NCI-H69 (cell line): ENCODE results near the gene RGS1.

Source experiments
- DNase-seq: peaks from one replicate; lab custom pipeline; 2025; lab: John Stamatoyannopoulos, UW

The RGS1 gene

GRCh38 chr1:192581131-192581927 lies 5.8 kb downstream of the RGS1 start:
- DNase-seq = no peak

DNA sequence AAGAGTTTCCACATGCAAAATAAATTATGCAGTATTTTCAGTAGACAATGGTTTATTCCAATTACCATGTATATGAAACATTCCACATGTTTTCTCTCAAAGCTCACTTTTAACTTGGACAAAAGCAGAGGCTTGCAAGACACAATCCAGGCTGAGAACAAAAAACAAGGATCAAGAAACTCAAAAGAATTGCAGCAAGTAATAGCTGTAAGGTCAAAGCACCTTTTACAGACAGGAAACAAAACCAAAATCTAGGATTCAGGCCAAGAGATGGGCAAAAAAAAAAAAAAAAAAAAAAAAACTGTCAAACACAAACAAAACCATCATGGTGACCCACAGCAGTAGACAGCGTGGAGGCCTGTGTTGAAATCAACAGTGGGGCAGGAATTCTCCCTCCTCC lies 9.3 kb downstream of the RGS1 start:
- DNase-seq = no peak

DNA sequence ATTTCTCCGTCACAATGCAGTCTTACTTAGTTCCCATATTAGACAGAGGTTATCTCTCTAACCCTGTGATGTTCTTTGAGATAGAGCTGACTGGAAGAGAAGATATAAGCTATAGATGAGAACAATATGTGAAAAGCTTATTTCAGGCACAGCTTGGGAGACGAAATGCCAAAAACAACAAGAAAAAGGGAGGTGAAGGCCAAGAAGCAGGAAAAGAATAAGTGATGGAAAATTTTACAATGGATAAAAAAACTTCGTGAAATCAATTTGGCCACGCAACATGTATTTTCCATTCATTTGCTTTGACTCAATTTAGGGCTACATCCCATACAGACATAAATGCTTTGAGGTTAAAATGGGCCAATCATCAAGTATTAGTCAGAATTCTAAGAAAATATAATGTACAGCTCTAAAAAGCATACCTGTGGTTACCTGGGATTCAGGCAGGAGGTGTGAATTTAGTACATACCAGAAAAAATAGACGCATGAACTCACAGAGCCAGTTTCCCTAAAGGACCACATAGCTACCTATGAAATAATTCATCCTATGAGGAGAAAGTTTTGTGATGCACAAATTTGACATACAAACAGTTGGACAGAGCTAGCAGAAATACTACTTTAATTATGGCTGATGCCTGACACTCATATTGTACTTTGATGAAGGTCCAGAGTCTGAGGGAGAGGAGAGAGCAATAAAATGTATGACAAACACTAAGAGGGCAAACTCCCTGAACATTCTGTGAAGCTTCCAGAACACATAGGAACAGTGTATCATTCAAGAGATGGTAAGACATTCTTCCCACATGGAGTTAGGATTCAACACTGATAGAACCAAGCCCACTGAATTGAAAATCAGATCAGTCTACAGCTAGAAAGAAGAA lies 12.1 kb downstream of the RGS1 start:
- no peak for DNase-seq

GRCh38 chr1:192588546-192588945 lies 13.0 kb downstream of the RGS1 start:
- no peak for DNase-seq

- DNase-seq = no peak
These were observed 14.2 kb downstream of the RGS1 start for GRCh38 chr1:192589813-192590212.

DNA sequence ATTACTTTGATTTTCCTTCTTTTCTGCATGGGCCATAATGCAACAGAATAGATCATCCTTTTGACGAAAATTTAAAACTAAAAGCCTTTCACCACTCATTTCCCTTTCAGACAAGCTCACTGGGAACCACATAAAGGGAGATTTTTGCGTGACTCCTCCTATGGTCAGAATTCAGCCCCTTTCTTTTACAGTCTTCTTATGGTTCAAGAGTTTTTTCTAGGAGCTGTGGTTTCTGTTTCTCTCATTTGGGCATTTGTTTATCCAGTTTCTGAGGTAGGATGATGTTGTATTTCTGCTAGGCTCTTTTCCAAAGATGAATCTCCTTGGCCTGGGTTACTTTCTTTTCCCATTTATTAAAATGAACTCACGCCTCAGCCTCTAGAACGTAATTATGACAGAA lies 16.9 kb downstream of the RGS1 start:
- no peak for DNase-seq

DNA sequence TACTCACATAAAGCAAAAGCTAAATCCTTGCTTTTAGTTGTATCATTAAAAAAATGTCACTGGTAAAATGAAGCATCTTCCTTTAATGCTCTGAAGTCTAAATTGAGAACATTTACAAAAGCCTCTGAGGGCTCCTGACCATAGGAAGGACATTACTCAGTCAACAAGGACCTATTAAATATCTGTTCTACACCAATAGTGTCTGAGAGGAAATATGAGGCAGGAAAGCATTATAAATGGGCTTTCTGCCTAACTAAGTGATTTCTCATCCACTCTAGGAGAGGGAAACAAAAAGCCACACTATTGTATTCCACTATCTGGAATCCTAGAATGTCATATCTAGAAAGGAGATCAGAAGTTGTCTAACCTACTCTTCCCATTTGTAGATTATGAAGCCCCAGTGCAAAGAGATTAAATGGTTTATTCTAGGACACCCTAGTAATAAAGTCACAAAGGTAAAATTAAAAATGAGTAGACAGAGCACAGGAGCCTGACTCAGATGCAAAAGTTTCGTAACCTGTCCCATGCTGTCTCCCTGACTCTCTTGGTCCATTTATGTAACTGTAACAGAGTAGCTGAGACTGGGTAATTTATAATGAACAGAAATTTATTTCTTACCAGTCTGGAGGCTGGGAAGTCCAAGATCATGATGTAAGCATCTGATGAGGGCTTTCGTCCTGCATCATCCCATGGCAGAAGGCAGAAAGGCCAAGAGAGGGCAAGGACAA lies 17.6 kb downstream of the RGS1 start:
- DNase-seq = no peak

- DNase-seq = no peak
These were observed 19.7 kb downstream of the RGS1 start for GRCh38 chr1:192595299-192595698.

DNA sequence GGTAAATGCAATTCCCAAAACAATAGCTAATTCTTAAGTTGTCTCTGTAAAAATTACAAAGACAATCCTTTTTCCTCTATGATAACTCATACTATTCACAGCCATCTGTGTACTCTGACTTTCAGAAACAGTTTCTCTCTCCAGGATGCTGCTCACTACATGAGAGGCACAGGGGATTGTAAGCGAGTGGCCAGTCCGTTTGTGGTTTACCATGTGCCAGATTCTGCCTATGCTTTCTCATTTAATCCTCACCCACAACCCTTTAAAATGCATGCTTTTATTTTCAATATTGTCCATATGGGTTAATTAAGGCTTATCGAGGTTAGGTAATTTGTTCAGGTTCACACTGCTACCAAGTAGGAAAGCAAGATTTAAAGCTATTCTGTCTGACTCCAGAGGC lies 23.0 kb downstream of the RGS1 start:
- no peak for DNase-seq

GRCh38 chr1:192600275-192600674 lies 24.7 kb downstream of the RGS1 start:
- DNase-seq = no peak

- no peak for DNase-seq
These were observed 25.6 kb downstream of the RGS1 start for GRCh38 chr1:192601143-192601542.

DNA sequence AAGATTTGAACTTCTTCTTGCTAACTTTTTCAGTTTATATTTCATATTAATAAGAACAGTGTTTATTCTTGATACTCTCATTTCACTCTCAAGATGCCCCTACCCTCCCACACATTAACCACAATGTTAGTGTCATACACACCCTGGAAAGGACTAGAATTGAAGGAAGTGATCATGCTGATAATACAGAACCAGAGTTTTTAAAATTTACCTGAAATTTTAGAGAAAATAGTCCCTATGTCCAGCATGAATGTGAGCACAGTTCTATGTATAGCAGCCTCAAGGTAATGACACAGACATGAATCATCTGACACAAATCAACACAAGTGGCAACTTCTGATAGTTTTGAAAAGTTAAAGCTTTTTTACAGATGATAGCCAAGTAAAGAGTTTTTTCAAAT lies 26.0 kb downstream of the RGS1 start:
- DNase-seq = no peak

DNA sequence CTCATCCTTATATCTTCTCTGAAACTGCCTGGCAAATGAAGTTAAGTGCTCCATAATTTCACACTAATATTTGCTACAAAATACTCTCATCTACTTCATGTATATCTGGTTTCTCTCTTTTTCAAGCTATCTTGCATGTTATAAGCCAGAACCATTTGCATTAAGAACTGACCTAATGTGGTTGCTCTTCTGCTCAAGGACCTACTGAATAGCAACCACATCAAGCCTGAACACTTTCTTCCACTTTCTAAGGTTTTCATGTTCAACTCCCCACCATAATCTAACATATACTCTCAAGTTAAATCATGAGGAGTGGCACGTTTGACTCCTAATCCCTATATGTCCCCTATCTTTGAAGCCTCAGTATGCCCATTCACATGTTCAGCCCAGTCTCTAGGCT lies 27.2 kb downstream of the RGS1 start:
- DNase-seq = no peak

DNA sequence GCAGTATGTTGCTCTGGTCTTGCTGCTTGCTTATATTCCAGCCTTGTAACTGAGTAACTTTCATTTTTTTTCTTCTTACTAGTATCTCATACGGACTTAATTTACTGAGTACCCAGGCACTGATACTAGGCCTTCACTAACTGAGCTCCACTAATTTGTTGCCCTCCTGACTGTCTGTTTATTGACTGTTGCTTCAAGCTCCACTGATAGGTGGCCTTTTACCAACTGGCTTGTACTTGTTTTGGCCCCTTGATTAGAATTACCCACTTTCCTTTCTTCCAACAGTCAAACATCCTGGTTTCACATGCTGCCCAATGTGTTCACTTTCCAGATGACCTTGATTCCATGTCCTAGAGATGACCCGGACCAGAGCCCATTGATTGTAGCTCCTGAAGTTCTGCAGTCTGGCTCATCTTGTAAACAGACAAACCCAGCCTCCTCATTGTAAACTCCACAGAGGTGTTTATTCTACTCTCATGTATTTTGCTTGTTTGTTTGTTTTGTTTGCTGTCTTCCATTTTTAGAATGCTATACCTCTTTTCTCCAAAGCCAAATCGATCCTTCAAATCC lies 27.7 kb downstream of the RGS1 start:
- DNase-seq = no peak

DNA sequence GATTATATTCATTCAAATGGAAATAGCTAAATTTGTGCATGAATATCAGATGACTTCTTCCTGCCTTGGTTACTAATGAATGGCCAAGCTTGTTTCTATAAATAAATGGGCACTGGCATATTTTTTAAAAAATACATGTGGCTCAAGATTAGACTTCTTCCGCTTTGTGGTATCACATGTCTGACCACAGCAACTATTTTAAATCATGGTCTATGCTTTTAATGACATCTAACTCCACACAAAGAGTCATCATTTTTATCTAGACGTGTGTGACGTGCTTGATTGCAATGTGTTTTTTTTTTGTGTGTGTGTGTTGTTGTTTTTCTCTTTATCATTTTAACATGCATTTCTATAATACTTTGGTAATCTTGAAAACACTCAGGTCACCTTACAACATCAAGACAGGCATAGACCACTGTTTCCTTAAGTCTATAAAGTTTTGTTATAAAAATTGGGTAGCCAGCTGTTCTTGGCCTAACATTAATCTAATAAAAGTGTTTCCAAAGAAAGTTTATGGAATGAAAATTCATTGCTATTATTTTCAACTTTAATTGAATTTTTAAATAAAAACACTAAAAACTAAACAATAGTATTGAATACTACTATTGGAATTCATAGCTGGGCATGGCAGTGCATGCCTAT lies 29.5 kb downstream of the RGS1 start:
- no peak for DNase-seq

DNA sequence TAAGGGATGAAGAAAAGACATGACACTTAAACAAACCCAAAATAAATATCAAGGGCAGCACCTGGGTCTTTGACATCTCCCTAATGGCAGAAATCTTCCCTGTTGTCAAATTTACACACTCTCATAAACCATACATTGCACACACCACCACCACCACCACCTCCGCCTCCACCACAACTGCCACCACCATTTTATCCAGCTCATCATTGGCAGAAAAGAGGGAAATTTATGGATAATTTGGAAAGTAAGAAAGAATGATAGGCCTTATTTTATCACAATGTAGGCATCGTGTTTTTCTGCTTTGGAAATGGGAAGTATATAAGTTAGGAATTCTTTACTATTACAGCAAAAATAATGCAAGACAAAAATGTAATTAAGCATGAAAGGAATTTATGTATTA lies 33.1 kb downstream of the RGS1 start:
- DNase-seq = no peak

DNA sequence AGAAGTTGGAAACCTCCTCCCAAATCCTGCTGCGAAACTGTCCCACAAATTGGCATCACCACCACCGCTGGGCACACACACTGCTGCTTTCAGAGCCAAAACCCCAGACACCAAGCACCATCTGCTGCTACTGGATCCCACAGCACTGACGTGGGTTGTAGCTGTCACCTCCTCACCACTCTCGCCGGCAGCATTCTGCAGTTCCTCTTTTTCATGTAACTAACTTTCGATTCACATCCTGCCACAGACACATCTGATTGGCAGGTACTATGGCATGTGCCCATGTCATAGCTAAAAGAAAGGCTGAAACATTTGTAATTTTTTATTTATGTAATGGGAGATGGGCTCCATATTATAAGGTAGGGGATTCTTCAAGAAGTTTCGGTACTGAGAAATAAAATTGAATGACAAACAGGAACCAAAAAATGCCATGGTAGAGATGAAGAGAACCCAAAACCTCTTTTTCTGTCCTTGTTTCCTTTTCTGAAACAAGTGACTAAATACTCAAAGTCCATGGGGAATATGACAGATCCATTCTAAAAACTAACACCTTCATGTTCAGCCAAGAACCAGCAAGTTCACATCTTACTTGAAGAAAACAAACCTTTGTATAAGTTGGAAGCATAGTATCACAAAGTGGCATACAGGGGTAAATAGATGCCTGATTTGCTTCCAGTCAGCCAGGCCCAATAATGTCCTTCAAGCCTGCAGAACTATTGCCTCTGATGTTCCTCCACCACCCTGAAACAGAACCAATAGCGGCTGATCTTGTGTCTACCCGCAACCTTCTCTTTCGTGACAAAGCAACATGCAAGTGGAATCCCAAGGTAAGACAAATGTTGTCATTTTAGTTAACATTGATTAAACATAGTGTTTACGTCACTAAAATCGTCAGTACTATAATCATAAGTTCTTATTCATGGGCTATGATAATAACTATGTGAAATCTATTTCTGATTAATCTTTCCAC lies 33.8 kb downstream of the RGS1 start:
- DNase-seq = no peak

DNA sequence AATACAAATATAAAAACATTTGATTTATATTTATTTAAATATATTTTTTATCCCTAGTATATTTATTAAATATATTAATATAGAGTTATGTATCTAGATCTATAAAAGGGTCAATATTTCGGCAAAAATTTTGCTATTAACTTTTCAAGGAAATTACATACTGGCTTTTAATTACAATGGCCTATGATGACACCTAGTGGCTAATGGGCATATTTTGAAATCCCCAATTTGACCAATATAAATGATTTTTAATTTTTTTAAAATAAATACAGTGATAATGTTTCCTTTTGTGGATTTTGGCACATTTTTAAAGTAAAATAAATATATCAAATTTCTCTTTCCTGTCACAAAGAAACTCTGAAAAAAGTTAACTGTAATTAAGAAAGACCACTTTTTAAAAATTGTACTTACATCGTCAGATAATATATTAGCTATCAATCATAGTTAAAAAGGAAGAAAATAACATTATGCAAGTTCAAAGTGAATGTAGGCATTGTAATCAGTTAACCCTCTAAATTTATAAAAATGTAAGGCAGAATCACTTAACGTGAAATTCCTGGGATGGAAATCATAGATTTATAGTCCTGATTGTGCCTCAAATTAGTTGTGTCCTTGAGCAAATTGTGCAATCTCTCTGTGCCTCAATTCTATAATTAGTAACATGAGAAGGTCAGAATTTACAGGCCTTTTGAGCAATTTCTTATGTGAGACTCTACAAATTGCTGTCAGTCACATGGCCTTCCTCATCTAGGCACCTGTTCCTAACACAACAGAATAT lies 34.7 kb downstream of the RGS1 start:
- peak; percentile 32 for DNase-seq

- no peak for DNase-seq
These were observed 39.5 kb downstream of the RGS1 start for GRCh38 chr1:192615055-192615454.
